Upper lobe of right lung (tissue), 1 donor: Measurements from ENCODE around the gene DYNC1LI1. TPM values are rescaled to one million over a fixed set of nuclear protein-coding genes. Genes with fewer than 3 reads are reported as not detected.

Experiments
- ATAC-seq: fragments of 200-7000 bp; cut with Tn5 transposase; one replicate; pipeline ENCODE4 v1.9.1; 2020; ENCODE audit warnings: mild to moderate bottlenecking, moderate library complexity
- DNase-seq: peaks from one replicate; pipeline ENCODE4 v3.0.0-alpha.2; 2020
- H3K27ac ChIP-seq: fragments of 200-600 bp; one replicate; pipeline ENCODE4 v1.8.0; 2022
- H3K27me3 ChIP-seq: fragments of 200-600 bp; one replicate; pipeline ENCODE4 v1.8.0; 2022; ENCODE audit warnings: mild to moderate bottlenecking
- H3K36me3 ChIP-seq: fragments of 200-600 bp; one replicate; pipeline ENCODE4 v1.8.0; 2022
- H3K4me1 ChIP-seq: fragments of 200-600 bp; one replicate; pipeline ENCODE4 v1.8.0; 2022
- H3K4me3 ChIP-seq: fragments of 200-600 bp; one replicate; pipeline ENCODE4 v1.8.0; 2022; ENCODE audit warnings: mild to moderate bottlenecking
- H3K9me3 ChIP-seq: fragments of 200-600 bp; one replicate; pipeline ENCODE4 v1.8.0; 2022
- intact Hi-C: fragments of 100-400 bp; cut with DNase I; formaldehyde crosslinking; loops from one replicate; pipeline ENCODE4 v1.11.0; 2022
- total RNA-seq: library from RNA; stranded (reverse); fragmentation: NEBNext Ultra II Directional; extraction: Animal tissue kit (Norgen Biotek cat#: 25700); gene quantifications from one replicate; pipeline ENCODE4 v1.2.1, GENCODE V29; 2021
- TF ChIP-seq, protein P1 (sequence below): fragments of 200-600 bp; IDR thresholded peaks from one replicate; pipeline ENCODE4 v1.8.0; 2022; ENCODE audit warnings: antibody characterized with exemption
- donor health status: DM: no; HTN: yes; CAD: no; lungs with severe emphysema.

DYNC1LI1 gene
- total RNA-seq, 1 donor from 2014 or later, result 37.8 TPM

DNA sequence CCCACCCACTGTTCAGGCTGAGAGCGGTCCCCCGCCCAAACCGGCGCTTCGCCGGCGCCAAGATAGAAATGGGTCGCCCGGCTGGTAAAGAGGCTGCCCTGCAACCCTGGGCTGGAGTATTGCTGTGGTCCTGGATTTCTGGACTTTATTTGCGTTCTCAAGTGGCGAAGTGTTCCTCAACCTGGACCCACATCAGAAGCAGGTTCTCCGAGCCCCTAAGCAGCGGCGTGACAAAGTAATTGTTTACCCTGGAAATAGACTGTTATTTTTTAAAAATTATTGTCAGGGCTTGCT is 481 bp upstream of the DYNC1LI1 start:
- H3K9me3 ChIP-seq, result no peaks in the 10 kb centered on the region
- DNase-seq (no peak), ATAC-seq (peak; percentile 60)
- H3K36me3 ChIP-seq, result peaks cover 5% of the 10 kb centered on the region
- intact Hi-C loops, result no loop called here
- H3K27me3 ChIP-seq, result no peaks in the 10 kb centered on the region
- H3K4me3 ChIP-seq, result peak overlapping the region; percentile 97
- H3K4me1 ChIP-seq, result peaks cover 24% of the 10 kb centered on the region
- TF ChIP-seq, protein P1, sequence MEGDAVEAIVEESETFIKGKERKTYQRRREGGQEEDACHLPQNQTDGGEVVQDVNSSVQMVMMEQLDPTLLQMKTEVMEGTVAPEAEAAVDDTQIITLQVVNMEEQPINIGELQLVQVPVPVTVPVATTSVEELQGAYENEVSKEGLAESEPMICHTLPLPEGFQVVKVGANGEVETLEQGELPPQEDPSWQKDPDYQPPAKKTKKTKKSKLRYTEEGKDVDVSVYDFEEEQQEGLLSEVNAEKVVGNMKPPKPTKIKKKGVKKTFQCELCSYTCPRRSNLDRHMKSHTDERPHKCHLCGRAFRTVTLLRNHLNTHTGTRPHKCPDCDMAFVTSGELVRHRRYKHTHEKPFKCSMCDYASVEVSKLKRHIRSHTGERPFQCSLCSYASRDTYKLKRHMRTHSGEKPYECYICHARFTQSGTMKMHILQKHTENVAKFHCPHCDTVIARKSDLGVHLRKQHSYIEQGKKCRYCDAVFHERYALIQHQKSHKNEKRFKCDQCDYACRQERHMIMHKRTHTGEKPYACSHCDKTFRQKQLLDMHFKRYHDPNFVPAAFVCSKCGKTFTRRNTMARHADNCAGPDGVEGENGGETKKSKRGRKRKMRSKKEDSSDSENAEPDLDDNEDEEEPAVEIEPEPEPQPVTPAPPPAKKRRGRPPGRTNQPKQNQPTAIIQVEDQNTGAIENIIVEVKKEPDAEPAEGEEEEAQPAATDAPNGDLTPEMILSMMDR, result no peak
- peak overlapping the region; percentile 98 for H3K27ac ChIP-seq

DNA sequence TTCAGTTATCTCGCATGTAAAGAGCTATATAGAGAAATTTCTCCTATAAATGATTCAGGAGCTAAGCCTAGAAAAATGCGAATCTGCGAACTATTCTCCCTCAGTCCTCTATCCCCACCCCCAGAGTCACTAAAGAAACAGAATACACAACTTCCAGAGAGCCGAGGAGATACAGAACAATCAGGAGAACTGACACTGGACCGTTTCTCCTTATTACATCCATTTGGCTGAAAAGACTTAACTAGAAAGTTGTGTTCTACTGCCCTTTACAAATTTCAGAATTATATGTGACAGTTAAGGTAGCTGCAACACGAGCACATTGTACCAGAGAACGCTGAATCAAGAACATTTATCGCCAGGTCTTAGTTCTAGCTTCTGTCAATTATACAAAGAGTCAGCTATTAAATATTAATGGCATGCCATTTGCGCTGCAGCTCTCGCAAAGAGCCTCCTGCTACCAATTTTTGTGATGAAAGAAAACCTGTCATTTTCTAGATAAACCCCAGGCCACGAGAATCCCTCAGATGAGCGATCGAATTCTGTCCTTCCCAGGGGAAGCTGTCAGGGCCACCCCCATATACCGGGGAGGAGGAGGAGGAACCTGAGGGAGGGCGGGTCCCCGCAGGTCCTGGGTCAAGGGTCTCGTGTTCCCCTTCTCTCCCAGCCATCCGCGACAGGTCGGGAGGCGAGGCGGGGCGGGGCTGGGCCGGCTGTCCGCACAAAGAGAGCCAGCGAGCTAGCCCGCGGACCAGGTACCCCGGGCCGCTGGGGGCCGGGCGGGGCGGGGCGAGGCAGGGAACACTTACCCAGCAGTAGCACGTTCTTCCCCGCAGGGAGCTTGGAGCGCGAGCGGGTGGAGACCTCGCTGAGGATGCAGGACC is 878 bp downstream of the DYNC1LI1 start:
- intact Hi-C loops, result no loop called here
- TF ChIP-seq, protein P1, result no peak
- ATAC-seq (peak; percentile 77), DNase-seq (peak; percentile 89)
- Histone ChIP-seq H3K4me3 (peak overlapping the region; percentile 97), H3K27ac (peak overlapping the region; percentile 98), H3K4me1 (peaks cover 24% of the 10 kb centered on the region), H3K27me3 (no peaks in the 10 kb centered on the region), H3K36me3 (peaks cover 15% of the 10 kb centered on the region), H3K9me3 (no peaks in the 10 kb centered on the region)

DNA sequence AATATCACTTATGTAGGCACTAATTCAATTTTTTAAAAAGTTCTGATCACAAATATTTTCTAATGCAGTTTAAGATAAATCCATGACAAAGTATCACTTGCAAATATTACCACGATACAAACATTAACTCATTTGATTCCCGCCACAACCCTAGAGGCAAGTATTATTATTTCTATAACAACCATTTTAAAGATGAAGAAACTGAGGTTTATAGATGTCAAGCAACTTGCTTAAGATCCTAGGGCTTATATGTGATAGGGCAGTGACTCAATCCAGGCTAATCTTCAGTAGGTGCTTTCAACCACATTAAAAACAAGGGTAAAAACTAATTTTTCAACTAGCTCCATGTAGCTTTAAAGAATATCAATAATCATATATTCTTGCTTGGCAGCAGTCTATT is 1.7 kb downstream of the DYNC1LI1 start:
- no peaks in the 10 kb centered on the region for H3K27me3 ChIP-seq
- no peaks in the 10 kb centered on the region for H3K9me3 ChIP-seq
- H3K27ac ChIP-seq, result no peak overlapping the region
- no peak for ATAC-seq
- peak overlapping the region; percentile 97 for H3K4me3 ChIP-seq
- TF ChIP-seq, protein P1, result no peak
- H3K4me1 ChIP-seq, result peaks cover 24% of the 10 kb centered on the region
- no peak for DNase-seq
- intact Hi-C loops, result no loop called here
- peaks cover 15% of the 10 kb centered on the region for H3K36me3 ChIP-seq

DNA sequence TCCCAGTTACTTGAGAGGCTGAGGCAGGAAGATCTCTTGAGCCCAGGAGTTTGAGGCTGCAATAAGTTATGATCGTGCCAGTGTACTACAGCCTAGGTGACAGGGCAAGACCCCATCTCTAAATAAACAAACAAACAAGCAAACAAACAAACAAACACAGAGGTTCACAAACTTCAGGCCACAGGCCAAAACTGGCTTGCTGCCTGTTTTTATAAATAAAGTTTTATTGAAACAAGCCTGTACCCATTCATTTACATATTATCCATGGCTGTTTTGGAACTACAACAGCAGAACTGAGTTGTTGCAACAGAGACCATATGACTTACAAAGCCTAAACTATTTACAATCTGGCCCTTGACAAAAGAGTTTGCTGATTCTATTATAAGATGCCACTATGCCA is 6.5 kb downstream of the DYNC1LI1 start:
- no peak for ATAC-seq
- Histone ChIP-seq H3K27me3 (no peaks in the 10 kb centered on the region), H3K9me3 (no peaks in the 10 kb centered on the region), H3K4me3 (no peak overlapping the region), H3K36me3 (peaks cover 15% of the 10 kb centered on the region), H3K27ac (no peak overlapping the region), H3K4me1 (peaks cover 12% of the 10 kb centered on the region)
- intact Hi-C loops, result no loop called here
- TF ChIP-seq, protein P1, result no peak
- DNase-seq, result no peak

DNA sequence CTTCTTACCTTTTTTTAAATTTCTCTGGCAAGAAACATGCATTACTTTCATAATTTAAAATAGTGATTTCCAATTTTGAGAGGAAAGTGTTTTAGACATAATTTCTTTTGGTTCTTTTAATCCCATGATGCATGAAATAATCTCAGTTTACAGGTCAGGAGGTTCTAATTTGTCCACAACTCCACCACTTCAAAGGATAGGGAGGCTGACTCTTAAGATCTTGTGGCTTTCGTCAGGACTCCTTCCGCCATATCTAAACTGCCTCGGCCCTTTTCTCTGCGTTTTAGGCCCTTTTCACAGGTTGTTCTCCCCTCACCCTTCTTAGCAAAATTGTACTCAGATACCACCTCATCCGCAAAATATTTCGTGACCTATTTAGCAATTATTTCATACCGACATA is 8.0 kb downstream of the DYNC1LI1 start:
- H3K9me3 ChIP-seq, result no peaks in the 10 kb centered on the region
- TF ChIP-seq, protein P1, result no peak
- ATAC-seq (no peak), DNase-seq (no peak)
- no peak overlapping the region for H3K27ac ChIP-seq
- no peak overlapping the region for H3K4me3 ChIP-seq
- intact Hi-C loops, result no loop called here
- H3K4me1 ChIP-seq, result peaks cover 4% of the 10 kb centered on the region
- H3K36me3 ChIP-seq, result peaks cover 15% of the 10 kb centered on the region
- no peaks in the 10 kb centered on the region for H3K27me3 ChIP-seq
